ENCODE measurements around the gene RNF166. TPM values are rescaled to one million over a fixed set of nuclear protein-coding genes. Genes with fewer than 3 reads are reported as not detected.
A peak's percentile ranks its signal among the peaks of the same experiment; 100 is the strongest.

RNF166 gene
- polyA plus RNA-seq, 6 donors from 2014 or later: 28.0 to 42.5 (median 33.0) TPM

GRCh38 chr16:88736088-88736487 lies 29.9 kb upstream of the RNF166 start:
- ATAC-seq (ENCODE audit: low read depth in 2 of 2) (no peak), DNase-seq (no peak)
- H3K4me3 Mint-ChIP-seq: peak overlapping the region in 1 of 8 donors; percentile 15
- no peaks in the 10 kb centered on the region for H3K9me3 Mint-ChIP-seq
- peaks cover 0 to 10% (median 6%) of the 10 kb centered on the region in 3 donors for H3K4me1 Mint-ChIP-seq
- no peak overlapping the region for H3K27ac Mint-ChIP-seq
- H3K27me3 Mint-ChIP-seq: no peaks in the 10 kb centered on the region
- no peaks in the 10 kb centered on the region for H3K36me3 Mint-ChIP-seq

DNA sequence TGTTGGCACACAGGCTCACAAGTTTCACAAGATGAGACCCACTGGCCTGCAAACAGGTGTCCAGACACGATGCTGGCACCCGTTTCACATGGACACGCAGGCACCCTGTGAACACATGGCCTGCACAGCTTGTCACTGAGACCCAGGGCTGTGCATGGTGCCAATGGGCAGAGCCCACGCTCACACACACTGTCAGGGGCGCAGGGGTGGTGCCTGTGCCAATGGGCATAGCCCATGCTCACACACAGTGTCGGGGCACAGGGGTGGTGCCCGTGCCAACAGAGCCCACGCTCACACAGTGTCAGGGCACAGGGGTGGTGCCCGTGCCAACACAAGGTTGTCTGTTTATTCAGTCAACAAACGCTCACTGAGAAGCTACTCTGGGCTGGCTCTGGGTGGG lies 29.4 kb upstream of the RNF166 start:
- DNase-seq (no peak), ATAC-seq (ENCODE audit: low read depth in 2 of 2) (no peak)
- H3K27ac Mint-ChIP-seq: no peak overlapping the region
- no peak overlapping the region for H3K4me3 Mint-ChIP-seq
- no peaks in the 10 kb centered on the region for H3K9me3 Mint-ChIP-seq
- H3K36me3 Mint-ChIP-seq: no peaks in the 10 kb centered on the region
- no peaks in the 10 kb centered on the region for H3K27me3 Mint-ChIP-seq
- H3K4me1 Mint-ChIP-seq: peaks cover 0 to 11% (median 7%) of the 10 kb centered on the region in 3 donors

DNA sequence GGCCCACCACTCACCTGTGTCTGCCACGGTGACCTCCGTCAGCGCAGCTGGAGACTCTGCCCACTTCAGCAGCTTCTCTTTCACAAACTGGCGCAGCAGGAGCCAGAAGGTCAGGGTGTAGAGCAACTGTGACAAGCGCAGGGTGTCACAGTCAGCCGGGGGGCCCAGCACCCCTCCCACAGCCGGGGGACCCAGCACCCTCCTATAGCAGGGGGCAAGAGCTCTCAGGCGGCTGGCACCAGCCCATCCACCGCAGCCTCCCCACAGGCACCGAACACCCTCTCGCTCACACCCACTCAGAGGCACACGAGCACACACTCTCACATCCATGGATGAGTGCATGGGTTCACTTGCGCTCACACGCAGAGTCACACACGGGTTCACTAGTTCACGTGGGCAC lies 28.9 kb upstream of the RNF166 start:
- Mint-ChIP-seq H3K27me3 (no peaks in the 10 kb centered on the region), H3K36me3 (no peaks in the 10 kb centered on the region), H3K4me3 (no peak overlapping the region), H3K4me1 (peaks cover 0 to 11% (median 7%) of the 10 kb centered on the region in 3 donors), H3K9me3 (no peaks in the 10 kb centered on the region), H3K27ac (peak overlapping the region in 1 of 6 donors; percentile 63)
- DNase-seq (no peak), ATAC-seq (ENCODE audit: low read depth in 2 of 2) (no peak)

- Mint-ChIP-seq H3K36me3 (no peaks in the 10 kb centered on the region), H3K4me1 (peaks cover 0 to 11% (median 7%) of the 10 kb centered on the region in 3 donors)
These were observed 28.1 kb upstream of the RNF166 start for GRCh38 chr16:88734361-88734728.

DNA sequence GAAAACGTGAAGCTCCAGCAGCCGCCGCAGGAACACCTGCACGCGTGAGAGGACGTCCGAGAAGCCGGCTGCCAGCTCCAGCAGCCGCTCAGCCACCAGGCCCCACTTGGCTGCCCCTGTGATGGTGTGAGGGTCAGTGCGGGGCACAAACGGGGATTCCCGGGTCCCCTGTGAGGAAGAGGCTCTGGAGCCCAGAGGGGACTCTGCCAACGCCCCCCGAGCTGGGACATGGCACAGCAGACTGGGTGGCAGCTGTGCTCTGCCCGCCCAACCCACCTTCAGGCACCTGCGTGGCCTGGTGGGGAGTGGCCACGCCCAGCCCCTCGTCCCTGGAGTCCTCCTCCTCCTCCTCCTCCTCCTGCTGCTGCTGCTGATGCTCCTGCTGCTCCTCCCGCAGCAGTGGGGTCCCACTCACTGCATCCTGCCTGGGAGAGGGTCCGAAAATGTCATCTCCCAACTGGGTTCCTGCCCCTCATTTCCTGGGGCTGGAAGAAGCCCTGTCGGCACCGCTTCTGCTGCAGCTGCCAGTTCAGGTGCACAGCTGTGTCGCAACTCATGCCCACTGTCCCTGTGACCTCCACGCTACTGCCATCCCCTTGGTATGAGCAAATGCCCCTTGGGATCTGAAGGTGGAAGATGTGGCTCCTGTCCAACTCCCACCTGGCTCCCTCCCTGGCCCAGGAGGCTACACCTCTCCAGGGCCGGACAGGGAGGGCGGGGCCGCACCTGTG lies 27.6 kb upstream of the RNF166 start:
- no peak for DNase-seq
- no peaks in the 10 kb centered on the region for H3K27me3 Mint-ChIP-seq
- no peak for ATAC-seq (ENCODE audit: low read depth in 2 of 2)
- H3K9me3 Mint-ChIP-seq: no peaks in the 10 kb centered on the region
- peaks cover 0 to 9% (median 7%) of the 10 kb centered on the region in 3 donors for H3K4me1 Mint-ChIP-seq
- H3K4me3 Mint-ChIP-seq: no peak overlapping the region
- no peak overlapping the region for H3K27ac Mint-ChIP-seq
- H3K36me3 Mint-ChIP-seq: no peaks in the 10 kb centered on the region

More at GRCh38 chr16:88734361-88734728, 28.1 kb upstream of the RNF166 start:
- no peaks in the 10 kb centered on the region for H3K27me3 Mint-ChIP-seq
- H3K9me3 Mint-ChIP-seq: no peaks in the 10 kb centered on the region
- no peak for ATAC-seq (ENCODE audit: low read depth in 2 of 2)
- H3K27ac Mint-ChIP-seq: no peak overlapping the region
- no peak overlapping the region for H3K4me3 Mint-ChIP-seq
- DNase-seq: no peak

- Mint-ChIP-seq H3K4me3 (no peak overlapping the region), H3K4me1 (peaks cover 0 to 7% (median 6%) of the 10 kb centered on the region in 3 donors), H3K27ac (peak overlapping the region in 1 of 6 donors; percentile 41), H3K36me3 (no peaks in the 10 kb centered on the region), H3K9me3 (no peaks in the 10 kb centered on the region), H3K27me3 (no peaks in the 10 kb centered on the region)
- DNase-seq (no peak), ATAC-seq (ENCODE audit: low read depth in 2 of 2) (no peak)
These were observed 26.7 kb upstream of the RNF166 start for GRCh38 chr16:88732961-88733294.

- Mint-ChIP-seq H3K36me3 (no peaks in the 10 kb centered on the region), H3K27ac (peak overlapping the region in 1 of 6 donors; percentile 41), H3K27me3 (no peaks in the 10 kb centered on the region), H3K4me1 (peaks cover 0 to 7% (median 6%) of the 10 kb centered on the region in 3 donors), H3K9me3 (no peaks in the 10 kb centered on the region), H3K4me3 (no peak overlapping the region)
- ATAC-seq (ENCODE audit: low read depth in 2 of 2) (no peak), DNase-seq (no peak)
These were observed 26.2 kb upstream of the RNF166 start for GRCh38 chr16:88732172-88732960.

DNA sequence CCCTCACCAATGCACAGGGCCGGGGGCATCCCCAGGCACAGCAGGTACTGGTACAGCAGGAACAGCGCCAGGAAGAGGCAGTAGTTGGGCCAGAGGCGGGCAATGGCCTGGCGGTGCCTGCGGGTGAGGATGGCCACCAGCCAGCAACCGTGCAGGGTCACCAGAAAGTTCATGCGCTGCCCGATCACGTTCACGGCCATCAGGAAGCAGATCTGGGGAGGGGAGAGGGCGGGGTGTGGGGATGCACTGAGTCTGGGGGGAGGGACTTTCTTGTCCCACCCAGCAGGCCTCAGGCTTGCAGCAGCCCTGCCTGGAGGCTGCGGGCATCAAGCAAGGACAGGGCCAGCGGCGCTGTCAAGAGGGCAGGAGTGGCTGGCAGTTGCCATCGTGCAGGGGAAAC lies 25.5 kb upstream of the RNF166 start:
- no peak overlapping the region for H3K4me3 Mint-ChIP-seq

DNA sequence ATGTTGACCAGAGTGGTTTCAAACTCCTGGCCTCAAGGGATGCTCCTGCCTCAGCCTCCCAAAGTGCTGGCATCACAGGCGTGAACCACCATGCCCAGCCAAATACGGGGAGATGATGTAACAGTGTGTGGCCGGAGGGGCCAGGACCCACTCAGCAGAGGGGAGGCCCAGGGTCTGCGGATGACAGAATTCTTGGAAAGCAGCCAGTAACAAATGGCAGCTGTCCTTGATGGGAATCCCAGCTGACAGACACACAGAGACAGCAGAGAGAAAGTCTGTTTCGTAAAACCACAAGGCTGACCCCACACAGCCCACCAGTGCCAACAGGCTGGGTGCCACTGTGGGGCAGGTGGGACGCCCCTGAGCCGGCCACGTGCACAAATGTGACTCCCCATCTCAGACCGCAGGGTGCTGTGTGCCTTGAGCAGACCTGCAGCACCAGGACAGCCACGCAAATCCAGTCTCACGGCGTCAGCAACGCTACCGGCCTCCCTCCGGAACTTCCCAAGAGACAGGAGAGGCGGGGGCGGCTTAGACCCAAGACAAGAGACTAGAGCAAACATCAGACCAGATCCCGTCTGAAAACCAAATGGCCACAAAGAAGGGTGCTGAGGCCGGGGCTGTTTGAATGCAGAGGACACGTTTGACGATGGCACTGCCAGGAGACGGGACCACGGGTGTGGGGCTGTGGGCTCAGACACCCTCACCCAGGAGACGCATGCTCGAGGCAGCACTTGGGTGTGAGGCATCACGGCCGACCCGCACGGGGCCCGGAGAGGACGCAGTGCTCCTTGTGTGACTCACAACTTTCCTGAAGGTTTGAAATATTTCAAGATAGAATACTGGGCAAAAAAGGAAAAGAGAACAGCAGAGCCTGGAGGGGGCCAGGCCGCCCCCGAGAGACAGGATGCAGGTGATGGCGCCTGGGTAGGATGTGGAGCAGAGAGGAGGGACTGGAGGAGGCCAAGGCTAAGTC lies 24.7 kb upstream of the RNF166 start:
- ATAC-seq (ENCODE audit: low read depth in 2 of 2) (no peak), DNase-seq (no peak)
- H3K4me3 Mint-ChIP-seq: no peak overlapping the region
- H3K4me1 Mint-ChIP-seq: peaks cover 0 to 7% (median 6%) of the 10 kb centered on the region in 3 donors
- no peaks in the 10 kb centered on the region for H3K27me3 Mint-ChIP-seq
- H3K9me3 Mint-ChIP-seq: no peaks in the 10 kb centered on the region
- no peak overlapping the region for H3K27ac Mint-ChIP-seq
- no peaks in the 10 kb centered on the region for H3K36me3 Mint-ChIP-seq

More for the DNA sequence above, 25.5 kb upstream of the RNF166 start:
- H3K4me1 Mint-ChIP-seq: peaks cover 0 to 7% (median 6%) of the 10 kb centered on the region in 3 donors
- H3K27me3 Mint-ChIP-seq: no peaks in the 10 kb centered on the region
- no peaks in the 10 kb centered on the region for H3K36me3 Mint-ChIP-seq
- H3K27ac Mint-ChIP-seq: no peak overlapping the region
- ATAC-seq (ENCODE audit: low read depth in 2 of 2) (no peak), DNase-seq (no peak)
- no peaks in the 10 kb centered on the region for H3K9me3 Mint-ChIP-seq

DNA sequence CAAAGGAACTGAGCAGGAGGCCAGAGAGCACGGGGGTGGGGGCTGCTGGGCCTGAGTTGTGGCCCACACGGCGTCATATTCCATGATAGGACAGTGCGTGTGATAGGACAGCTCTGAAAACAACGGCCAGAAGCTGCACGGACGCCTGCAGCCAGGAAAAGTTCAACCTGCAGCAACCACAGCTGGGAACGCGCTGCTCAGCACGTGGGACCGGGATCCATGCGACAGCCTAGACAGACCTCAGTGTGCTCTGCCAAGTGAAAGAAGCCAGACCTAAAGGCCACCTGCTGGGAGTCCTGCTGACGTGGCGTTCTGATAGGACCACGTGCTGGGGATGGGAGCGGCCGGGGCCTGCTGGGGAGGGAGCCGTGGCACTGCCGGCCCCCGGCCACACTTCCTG lies 21.7 kb upstream of the RNF166 start:
- H3K36me3 Mint-ChIP-seq: no peaks in the 10 kb centered on the region

DNA sequence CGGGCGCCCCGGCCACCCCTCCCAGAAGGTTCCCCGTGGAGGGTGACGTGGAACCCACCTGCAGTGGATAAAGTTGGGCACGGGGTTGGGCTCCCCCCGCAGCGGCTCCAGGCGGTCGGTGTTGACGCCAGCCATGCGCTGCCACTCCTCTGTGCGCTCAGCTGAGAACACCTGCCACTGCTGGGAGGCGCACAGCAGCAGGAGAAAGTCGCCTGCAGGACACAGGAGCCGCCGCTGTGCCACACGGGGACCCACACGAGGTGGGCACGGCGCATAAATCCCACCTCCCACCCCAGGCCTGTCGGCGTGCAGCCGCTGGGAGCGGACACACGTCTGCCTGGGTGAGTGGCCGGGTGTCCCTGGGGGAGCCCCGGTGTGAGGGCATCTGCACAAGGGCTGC lies 20.8 kb upstream of the RNF166 start:
- H3K27me3 Mint-ChIP-seq: no peaks in the 10 kb centered on the region

More for the DNA sequence above, 21.7 kb upstream of the RNF166 start:
- H3K27me3 Mint-ChIP-seq: no peaks in the 10 kb centered on the region
- no peak overlapping the region for H3K27ac Mint-ChIP-seq
- ATAC-seq (ENCODE audit: low read depth in 2 of 2) (no peak), DNase-seq (no peak)
- peaks cover 0 to 7% (median 6%) of the 10 kb centered on the region in 3 donors for H3K4me1 Mint-ChIP-seq
- no peaks in the 10 kb centered on the region for H3K9me3 Mint-ChIP-seq
- H3K4me3 Mint-ChIP-seq: no peak overlapping the region

GRCh38 chr16:88726408-88726749 lies 20.2 kb upstream of the RNF166 start:
- Mint-ChIP-seq H3K4me1 (peaks cover 0 to 3% (median 3%) of the 10 kb centered on the region in 3 donors), H3K9me3 (no peaks in the 10 kb centered on the region), H3K27me3 (no peaks in the 10 kb centered on the region), H3K36me3 (no peaks in the 10 kb centered on the region), H3K4me3 (no peak overlapping the region), H3K27ac (no peak overlapping the region)
- DNase-seq: no peak
- ATAC-seq (ENCODE audit: low read depth in 2 of 2): no peak

More for the DNA sequence above, 20.8 kb upstream of the RNF166 start:
- peaks cover 0 to 7% (median 6%) of the 10 kb centered on the region in 3 donors for H3K4me1 Mint-ChIP-seq
- ATAC-seq (ENCODE audit: low read depth in 2 of 2) (no peak), DNase-seq (no peak)
- no peaks in the 10 kb centered on the region for H3K9me3 Mint-ChIP-seq
- H3K36me3 Mint-ChIP-seq: no peaks in the 10 kb centered on the region
- H3K27ac Mint-ChIP-seq: no peak overlapping the region
- no peak overlapping the region for H3K4me3 Mint-ChIP-seq

DNA sequence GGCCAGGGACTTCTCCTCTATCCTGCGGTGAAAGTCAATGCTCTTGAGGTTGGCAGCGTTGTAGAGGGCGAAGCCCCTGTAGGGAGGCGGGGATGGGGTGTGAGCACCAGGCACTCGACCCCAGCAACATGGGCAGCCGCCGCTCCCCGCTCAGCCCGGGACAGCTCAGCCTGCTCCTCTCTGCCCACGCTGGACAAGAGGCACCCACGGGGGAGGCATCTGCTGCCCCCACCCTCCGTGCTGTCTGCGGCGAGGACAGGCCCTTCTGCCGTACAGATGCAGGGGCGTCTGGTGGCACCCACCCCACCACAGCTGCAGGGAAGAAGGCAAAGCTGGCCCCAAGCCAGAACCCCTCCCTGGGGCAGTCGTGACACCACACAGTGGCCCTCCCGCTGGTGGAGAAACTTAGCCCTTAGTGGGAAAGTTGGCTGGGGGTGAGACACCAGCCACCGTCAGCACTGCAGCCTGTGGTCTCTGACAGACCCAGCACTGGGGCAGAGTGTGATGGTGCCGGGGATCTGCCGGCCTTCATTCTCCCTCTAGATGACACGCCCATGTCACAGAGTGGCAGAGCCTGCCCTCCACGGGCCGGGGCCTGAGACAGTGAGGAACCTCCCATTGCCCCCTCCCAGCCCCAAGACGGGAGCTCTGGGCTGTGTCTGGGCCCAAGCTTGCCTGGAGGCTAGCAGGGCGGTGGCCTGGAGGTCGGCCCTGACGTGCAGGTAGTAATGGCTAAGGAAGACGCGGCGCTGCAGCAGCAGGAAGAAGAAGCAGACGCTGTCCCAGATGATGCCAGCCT lies 19.6 kb upstream of the RNF166 start:
- H3K27ac Mint-ChIP-seq: no peak overlapping the region
- H3K9me3 Mint-ChIP-seq: no peaks in the 10 kb centered on the region
- no peak for DNase-seq

More for the DNA sequence above, 19.6 kb upstream of the RNF166 start:
- no peaks in the 10 kb centered on the region for H3K36me3 Mint-ChIP-seq
- no peak overlapping the region for H3K4me3 Mint-ChIP-seq
- ATAC-seq (ENCODE audit: low read depth in 2 of 2): no peak
- H3K27me3 Mint-ChIP-seq: no peaks in the 10 kb centered on the region
- peaks cover 0 to under 1% (median 0%) of the 10 kb centered on the region in 3 donors for H3K4me1 Mint-ChIP-seq

All from naive B cell (primary cell).